Measurements from ENCODE around the gene CXCL13. TPM values are rescaled to one million over a fixed set of nuclear protein-coding genes. Genes with fewer than 3 reads are reported as not detected.

Gene CXCL13
- polyA plus RNA-seq, 3 donors, result not detected

DNA sequence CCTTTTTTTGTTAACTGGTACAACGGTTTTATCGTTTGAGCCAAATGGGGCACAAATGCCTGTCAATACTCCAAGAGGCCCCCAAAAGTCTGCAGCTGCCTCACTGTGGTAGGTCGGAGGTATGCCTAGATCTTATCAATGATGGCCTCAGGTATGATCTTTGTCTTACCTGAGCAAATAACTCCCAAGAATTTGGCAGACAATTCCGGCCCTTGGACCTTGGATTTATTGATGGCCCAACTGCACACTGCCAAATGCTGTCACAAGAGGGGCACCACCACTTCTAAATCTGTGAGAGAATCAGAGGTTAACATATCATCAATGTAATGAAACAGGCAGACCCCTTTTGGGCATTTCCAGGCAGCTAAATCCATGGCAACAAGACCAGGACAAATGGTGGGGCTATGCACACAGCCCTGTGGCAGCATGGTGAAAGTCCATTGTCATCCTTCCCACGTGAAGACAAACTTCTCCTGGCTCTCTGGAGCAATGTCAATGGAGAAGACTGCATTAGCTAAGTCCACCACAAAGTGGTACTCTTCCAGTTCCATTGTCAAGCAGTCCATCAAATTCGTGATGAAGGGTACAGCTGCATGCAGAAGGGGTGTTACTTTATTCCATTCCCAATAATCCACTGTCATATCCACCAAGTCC lies 28.6 kb downstream of the CXCL13 start:
- intact Hi-C loops (cut with micrococcal nuclease), result no loop called here
- Histone ChIP-seq H4K20me1 (ENCODE audit: insufficient read depth, low read length) (no peaks in the 10 kb centered on the region), H2AFZ (ENCODE audit: insufficient read depth, low read depth, low read length, poor library complexity, severe bottlenecking) (no peak overlapping the region), H3K36me3 (replicated peaks in 1 of 2; ENCODE audit: control insufficient read depth in 1 of 2, insufficient read depth in 2 of 2, low read length in 2 of 2) (no peaks in the 10 kb centered on the region), H3K9me3 (replicated peaks in 1 of 2; ENCODE audit: control insufficient read depth in 1 of 2, insufficient read depth in 1 of 2, low read length in 2 of 2) (peaks cover 0 to 17% of the 10 kb centered on the region in 2 donors), H3K9ac (ENCODE audit: insufficient read depth, low read length, poor library complexity, severe bottlenecking) (no peak overlapping the region), H3K4me3 (replicated peaks in 1 of 3; ENCODE audit: low read depth in 2 of 3, low read length in 3 of 3) (no peak overlapping the region), H3K4me1 (ENCODE audit: control insufficient read depth in 1 of 2, insufficient read depth in 2 of 2, low read length in 2 of 2) (no peaks in the 10 kb centered on the region), H3K4me2 (replicated peaks; ENCODE audit: extremely low read depth, low read length, poor library complexity, severe bottlenecking) (no peak overlapping the region), H3K79me2 (ENCODE audit: insufficient read depth, low read length) (no peaks in the 10 kb centered on the region), H3K27ac (ENCODE audit: low read depth in 1 of 2, low read length in 2 of 2) (no peak overlapping the region), H3K27me3 (ENCODE audit: control insufficient read depth in 2 of 2, insufficient read depth in 2 of 2, low read length in 2 of 2) (no peaks in the 10 kb centered on the region)
- Mint-ChIP-seq H3K27ac (no peak overlapping the region), H3K36me3 (no peaks in the 10 kb centered on the region), H3K27me3 (ENCODE audit: low read depth in 3 of 3) (peaks cover 0 to 2% (median 0%) of the 10 kb centered on the region in 3 donors), H3K4me3 (no peak overlapping the region), H3K9me3 (peaks cover 4 to 12% (median 5%) of the 10 kb centered on the region in 7 donors), H3K4me1 (no peaks in the 10 kb centered on the region)
- WGBS (ENCODE audit: insufficient coverage), result 94% methylated on average over 5 of the region's 6 CpGs
- DNase-seq, result no peak
- TF ChIP-seq, protein P1, sequence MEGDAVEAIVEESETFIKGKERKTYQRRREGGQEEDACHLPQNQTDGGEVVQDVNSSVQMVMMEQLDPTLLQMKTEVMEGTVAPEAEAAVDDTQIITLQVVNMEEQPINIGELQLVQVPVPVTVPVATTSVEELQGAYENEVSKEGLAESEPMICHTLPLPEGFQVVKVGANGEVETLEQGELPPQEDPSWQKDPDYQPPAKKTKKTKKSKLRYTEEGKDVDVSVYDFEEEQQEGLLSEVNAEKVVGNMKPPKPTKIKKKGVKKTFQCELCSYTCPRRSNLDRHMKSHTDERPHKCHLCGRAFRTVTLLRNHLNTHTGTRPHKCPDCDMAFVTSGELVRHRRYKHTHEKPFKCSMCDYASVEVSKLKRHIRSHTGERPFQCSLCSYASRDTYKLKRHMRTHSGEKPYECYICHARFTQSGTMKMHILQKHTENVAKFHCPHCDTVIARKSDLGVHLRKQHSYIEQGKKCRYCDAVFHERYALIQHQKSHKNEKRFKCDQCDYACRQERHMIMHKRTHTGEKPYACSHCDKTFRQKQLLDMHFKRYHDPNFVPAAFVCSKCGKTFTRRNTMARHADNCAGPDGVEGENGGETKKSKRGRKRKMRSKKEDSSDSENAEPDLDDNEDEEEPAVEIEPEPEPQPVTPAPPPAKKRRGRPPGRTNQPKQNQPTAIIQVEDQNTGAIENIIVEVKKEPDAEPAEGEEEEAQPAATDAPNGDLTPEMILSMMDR (IDR thresholded peaks at IDR 0.05), result no peak

DNA sequence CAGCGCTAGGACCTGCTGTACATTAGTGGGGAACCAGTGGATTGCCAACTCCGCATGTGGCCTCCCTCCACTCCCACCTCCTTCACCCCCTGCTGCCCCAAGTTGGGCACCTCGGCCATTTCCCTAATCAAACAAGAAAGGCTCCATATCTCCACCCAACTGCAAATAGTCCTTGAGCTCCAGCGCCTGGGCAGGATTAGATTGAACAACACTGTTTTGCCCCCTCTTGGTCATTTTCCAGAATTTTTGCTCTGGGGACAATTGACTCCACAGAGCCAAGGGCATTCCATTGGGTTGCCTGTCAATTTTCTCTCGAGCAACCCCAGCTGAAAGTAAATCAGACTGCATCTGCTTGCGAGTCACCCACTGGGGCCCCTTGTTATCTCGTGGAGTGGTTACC lies 29.6 kb downstream of the CXCL13 start:
- no peak overlapping the region for H2AFZ ChIP-seq (ENCODE audit: insufficient read depth, low read depth, low read length, poor library complexity, severe bottlenecking)
- H3K4me3 ChIP-seq (replicated peaks in 1 of 3; ENCODE audit: low read depth in 2 of 3, low read length in 3 of 3), result no peak overlapping the region
- Mint-ChIP-seq H3K27ac (no peak overlapping the region), H3K4me3 (no peak overlapping the region), H3K36me3 (no peaks in the 10 kb centered on the region), H3K27me3 (ENCODE audit: low read depth in 3 of 3) (peaks cover 0 to 2% (median 0%) of the 10 kb centered on the region in 3 donors), H3K9me3 (peaks cover 4 to 12% (median 5%) of the 10 kb centered on the region in 7 donors), H3K4me1 (no peaks in the 10 kb centered on the region)
- H3K27me3 ChIP-seq (ENCODE audit: control insufficient read depth in 2 of 2, insufficient read depth in 2 of 2, low read length in 2 of 2), result no peaks in the 10 kb centered on the region
- no peaks in the 10 kb centered on the region for H3K36me3 ChIP-seq (replicated peaks in 1 of 2; ENCODE audit: control insufficient read depth in 1 of 2, insufficient read depth in 2 of 2, low read length in 2 of 2)
- no peak overlapping the region for H3K9ac ChIP-seq (ENCODE audit: insufficient read depth, low read length, poor library complexity, severe bottlenecking)
- no peaks in the 10 kb centered on the region for H4K20me1 ChIP-seq (ENCODE audit: insufficient read depth, low read length)
- TF ChIP-seq, protein P1 (IDR thresholded peaks at IDR 0.05), result no peak
- intact Hi-C loops (cut with micrococcal nuclease), result no loop called here
- H3K4me1 ChIP-seq (ENCODE audit: control insufficient read depth in 1 of 2, insufficient read depth in 2 of 2, low read length in 2 of 2), result no peaks in the 10 kb centered on the region
- peaks cover 0 to 17% of the 10 kb centered on the region in 2 donors for H3K9me3 ChIP-seq (replicated peaks in 1 of 2; ENCODE audit: control insufficient read depth in 1 of 2, insufficient read depth in 1 of 2, low read length in 2 of 2)
- DNase-seq, result no peak
- 98% methylated on average over 5 of the region's 7 CpGs for WGBS (ENCODE audit: insufficient coverage)
- H3K27ac ChIP-seq (ENCODE audit: low read depth in 1 of 2, low read length in 2 of 2), result no peak overlapping the region
- H3K79me2 ChIP-seq (ENCODE audit: insufficient read depth, low read length), result no peaks in the 10 kb centered on the region
- H3K4me2 ChIP-seq (replicated peaks; ENCODE audit: extremely low read depth, low read length, poor library complexity, severe bottlenecking), result no peak overlapping the region

All from CD14-positive monocyte (primary cell).